Glutamatergic neuron (in vitro differentiated cells): Measurements from ENCODE around the gene COPB1. TPM values are rescaled to one million over a fixed set of nuclear protein-coding genes. Genes with fewer than 3 reads are reported as not detected.

Source experiments
- DNase-seq: peaks from one replicate; pipeline ENCODE4 v3.0.0; 2022
- H3K27ac Mint-ChIP-seq: one replicate; pipeline ENCODE4 v1.8.0; 2020; ENCODE audit warnings: mild to moderate bottlenecking, mixed read lengths, inconsistent platforms; ENCODE audit not compliant: unreplicated experiment
- H3K27me3 Mint-ChIP-seq: one replicate; pipeline ENCODE4 v1.8.0; 2020; ENCODE audit warnings: mild to moderate bottlenecking, moderate library complexity, mixed read lengths, inconsistent platforms; ENCODE audit not compliant: unreplicated experiment
- H3K36me3 Mint-ChIP-seq: one replicate; pipeline ENCODE4 v1.8.0; 2020; ENCODE audit warnings: mild to moderate bottlenecking, mixed read lengths, inconsistent platforms; ENCODE audit not compliant: unreplicated experiment
- H3K4me1 Mint-ChIP-seq: one replicate; pipeline ENCODE4 v1.8.0; 2020; ENCODE audit warnings: mild to moderate bottlenecking, low read depth, mixed read lengths, inconsistent platforms; ENCODE audit not compliant: unreplicated experiment
- H3K4me3 Mint-ChIP-seq: one replicate; pipeline ENCODE4 v1.8.0; 2020; ENCODE audit warnings: mild to moderate bottlenecking, mixed read lengths, inconsistent platforms; ENCODE audit not compliant: unreplicated experiment
- H3K9me3 Mint-ChIP-seq: one replicate; pipeline ENCODE4 v1.8.0; 2020; ENCODE audit warnings: mild to moderate bottlenecking, moderate library complexity, mixed read lengths, inconsistent platforms; ENCODE audit not compliant: unreplicated experiment
- total RNA-seq: library from RNA; stranded (reverse); fragmentation: NEBNext Ultra II Directional; extraction: Animal tissue kit (Norgen Biotek cat#: 25700); gene quantifications from one replicate; pipeline ENCODE4 v1.2.1, GENCODE V29; 2021; ENCODE audit not compliant: unreplicated experiment
- TF ChIP-seq, protein P1 (sequence below): fragments of 200-600 bp; sonication (generic); IDR thresholded peaks from one replicate; pipeline ENCODE4 v1.5.0; 2021; ENCODE audit not compliant: partially characterized antibody, unreplicated experiment

The COPB1 gene
- total RNA-seq, 1 donor from 2014 or later, result 99.4 TPM

DNA sequence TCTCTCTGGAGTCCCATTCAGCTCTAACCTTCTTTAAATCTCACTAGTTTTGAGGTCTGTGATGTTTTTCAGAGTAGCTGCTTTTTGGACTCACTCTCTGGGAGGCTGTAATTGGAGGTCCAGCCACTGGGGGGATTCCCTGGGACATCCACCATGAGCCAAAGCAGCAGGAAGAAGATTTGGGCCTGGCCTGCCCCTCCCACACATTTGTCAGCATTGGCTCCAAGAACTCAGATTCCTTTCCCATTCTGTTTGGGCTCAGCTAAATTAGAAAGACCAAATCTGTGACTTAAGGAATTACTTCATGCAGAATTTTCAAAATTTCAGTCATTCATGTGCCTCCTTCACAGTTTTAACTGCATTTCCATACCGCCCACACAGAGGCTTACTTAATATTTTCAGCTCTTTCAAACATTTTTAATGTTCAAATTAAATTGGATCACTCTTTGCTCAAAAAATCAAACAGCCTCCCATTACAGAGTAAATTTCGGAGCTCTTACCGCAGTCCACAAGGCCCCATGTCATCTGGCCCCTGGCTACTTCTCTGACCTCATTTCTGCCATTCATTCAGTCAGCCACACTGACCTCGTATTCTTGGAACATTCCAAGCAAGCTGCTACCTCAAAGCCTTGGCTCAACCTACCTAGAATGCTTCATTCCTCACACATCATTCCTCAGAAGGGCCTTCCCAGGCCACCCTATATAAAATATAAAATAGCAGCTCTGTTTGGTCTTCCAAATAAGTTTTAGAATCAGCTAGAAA, 86.1 kb downstream of the COPB1 start:
- H3K27me3 Mint-ChIP-seq, result no peaks in the 10 kb centered on the region
- H3K4me3 Mint-ChIP-seq, result no peak overlapping the region
- H3K27ac Mint-ChIP-seq, result no peak overlapping the region
- no peaks in the 10 kb centered on the region for H3K36me3 Mint-ChIP-seq
- no peaks in the 10 kb centered on the region for H3K9me3 Mint-ChIP-seq
- peak; percentile 31 for DNase-seq
- H3K4me1 Mint-ChIP-seq, result peaks cover 14% of the 10 kb centered on the region
- TF ChIP-seq, protein P1, sequence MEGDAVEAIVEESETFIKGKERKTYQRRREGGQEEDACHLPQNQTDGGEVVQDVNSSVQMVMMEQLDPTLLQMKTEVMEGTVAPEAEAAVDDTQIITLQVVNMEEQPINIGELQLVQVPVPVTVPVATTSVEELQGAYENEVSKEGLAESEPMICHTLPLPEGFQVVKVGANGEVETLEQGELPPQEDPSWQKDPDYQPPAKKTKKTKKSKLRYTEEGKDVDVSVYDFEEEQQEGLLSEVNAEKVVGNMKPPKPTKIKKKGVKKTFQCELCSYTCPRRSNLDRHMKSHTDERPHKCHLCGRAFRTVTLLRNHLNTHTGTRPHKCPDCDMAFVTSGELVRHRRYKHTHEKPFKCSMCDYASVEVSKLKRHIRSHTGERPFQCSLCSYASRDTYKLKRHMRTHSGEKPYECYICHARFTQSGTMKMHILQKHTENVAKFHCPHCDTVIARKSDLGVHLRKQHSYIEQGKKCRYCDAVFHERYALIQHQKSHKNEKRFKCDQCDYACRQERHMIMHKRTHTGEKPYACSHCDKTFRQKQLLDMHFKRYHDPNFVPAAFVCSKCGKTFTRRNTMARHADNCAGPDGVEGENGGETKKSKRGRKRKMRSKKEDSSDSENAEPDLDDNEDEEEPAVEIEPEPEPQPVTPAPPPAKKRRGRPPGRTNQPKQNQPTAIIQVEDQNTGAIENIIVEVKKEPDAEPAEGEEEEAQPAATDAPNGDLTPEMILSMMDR, result peak; percentile 49

DNA sequence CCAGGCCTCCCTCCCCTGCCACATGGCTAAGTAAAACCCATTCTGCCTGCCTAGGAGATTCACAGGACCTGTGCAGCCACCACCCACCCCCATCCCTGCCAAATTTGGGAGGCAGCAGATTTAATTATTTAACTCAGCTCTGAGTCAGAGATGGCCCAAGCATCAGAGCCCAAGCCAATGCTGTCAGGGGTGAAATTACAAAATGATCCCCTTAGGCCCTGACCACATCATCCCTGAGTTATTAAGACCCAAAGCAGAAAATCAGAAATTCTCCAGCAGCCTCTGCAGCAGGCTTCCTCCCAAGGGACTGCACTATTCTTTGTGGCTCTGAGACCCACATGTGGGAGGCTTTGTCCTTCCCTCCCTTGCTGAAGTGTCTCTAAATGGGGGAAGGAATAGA, 87.8 kb downstream of the COPB1 start:
- no peak overlapping the region for H3K27ac Mint-ChIP-seq
- H3K36me3 Mint-ChIP-seq, result no peaks in the 10 kb centered on the region
- no peaks in the 10 kb centered on the region for H3K27me3 Mint-ChIP-seq
- no peak overlapping the region for H3K4me3 Mint-ChIP-seq
- TF ChIP-seq, protein P1, result no peak
- H3K9me3 Mint-ChIP-seq, result no peaks in the 10 kb centered on the region
- no peak for DNase-seq
- peaks cover 14% of the 10 kb centered on the region for H3K4me1 Mint-ChIP-seq

DNA sequence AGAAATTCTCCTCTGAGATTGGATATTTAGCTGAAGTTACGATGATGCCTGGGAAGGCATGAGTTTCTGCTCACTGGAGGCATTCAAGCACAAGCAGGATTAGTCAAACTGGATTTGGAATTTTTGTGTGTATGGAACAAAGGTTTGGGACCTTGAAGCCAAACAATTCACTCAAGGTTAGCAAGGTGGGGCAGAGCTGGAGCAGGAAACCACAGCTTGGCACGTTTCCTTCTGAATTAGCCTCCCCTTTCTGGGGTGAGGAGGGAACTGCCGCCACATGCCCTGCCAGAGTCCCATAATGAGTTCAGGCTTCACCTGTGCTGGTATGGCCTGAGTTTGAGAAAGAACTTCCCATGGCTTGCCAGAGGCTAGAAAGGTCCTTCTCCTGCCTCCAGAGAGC, 89.7 kb downstream of the COPB1 start:
- DNase-seq, result no peak

DNA sequence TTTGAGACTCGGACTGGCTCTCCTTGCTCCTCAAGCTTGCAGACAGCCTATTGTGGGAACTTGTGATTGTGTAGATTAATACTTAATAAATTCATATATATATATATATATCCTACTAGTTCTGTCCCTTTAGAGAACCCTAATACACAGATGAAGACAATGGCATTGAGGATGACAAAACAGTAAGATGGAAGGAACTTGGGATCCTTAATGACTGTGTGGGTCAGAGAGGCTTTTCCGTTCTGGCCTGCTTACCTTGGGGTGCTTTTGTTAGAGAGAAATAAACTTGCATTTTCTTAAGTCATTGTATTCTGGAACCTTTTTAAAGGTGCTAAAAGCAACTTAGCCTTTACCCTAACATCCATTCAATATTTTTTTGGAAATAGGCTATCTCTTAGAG, 91.0 kb downstream of the COPB1 start:
- H3K9me3 Mint-ChIP-seq, result peaks cover 1% of the 10 kb centered on the region
- DNase-seq, result no peak
- no peak overlapping the region for H3K4me3 Mint-ChIP-seq
- peaks cover 14% of the 10 kb centered on the region for H3K4me1 Mint-ChIP-seq
- no peaks in the 10 kb centered on the region for H3K27me3 Mint-ChIP-seq
- H3K36me3 Mint-ChIP-seq, result no peaks in the 10 kb centered on the region
- TF ChIP-seq, protein P1, result no peak
- H3K27ac Mint-ChIP-seq, result no peak overlapping the region

More for the DNA sequence above, 89.7 kb downstream of the COPB1 start:
- H3K27ac Mint-ChIP-seq, result no peak overlapping the region
- H3K9me3 Mint-ChIP-seq, result no peaks in the 10 kb centered on the region
- no peaks in the 10 kb centered on the region for H3K27me3 Mint-ChIP-seq
- no peaks in the 10 kb centered on the region for H3K36me3 Mint-ChIP-seq
- peaks cover 14% of the 10 kb centered on the region for H3K4me1 Mint-ChIP-seq
- TF ChIP-seq, protein P1, result no peak
- H3K4me3 Mint-ChIP-seq, result no peak overlapping the region

Other genes with a start within 250 kb of the COPB1 start
- 20.8 TPM for gene RRAS2, start 140.6 kb downstream of the COPB1 start, total RNA-seq
- gene PSMA1, start 20.6 kb upstream of the COPB1 start, total RNA-seq, result 137 TPM
- 14.1 TPM for gene PDE3B, start 144.0 kb upstream of the COPB1 start, total RNA-seq